ENCODE data around the gene STAT3. TPM values are rescaled to one million over a fixed set of nuclear protein-coding genes. Genes with fewer than 3 reads are reported as not detected.

STAT3 gene
- total and polyA plus RNA-seq, 9 of the 15 experiments (the other 6 are each of a cell fraction or from before 2014, with no cell fraction given): 90.0 to 179 (median 114) TPM

- TF ChIP-seq HDGF (IDR thresholded peaks at IDR 0.05) (no peak), ZNF699 (CRISPR knock-in tag; IDR thresholded peaks at IDR 0.05; ENCODE audit: insufficient replicate concordance) (no peak), ZNF133 (CRISPR knock-in tag; IDR thresholded peaks at IDR 0.05) (no peak), LEF1 (IDR thresholded peaks at IDR 0.05) (no peak), STAT6 (CRISPR knock-in tag; IDR thresholded peaks at IDR 0.05) (no peak), AFF4 (CRISPR knock-in tag; IDR thresholded peaks at IDR 0.05) (no peak), ZNF41 (CRISPR knock-in tag; conservative IDR thresholded peaks at IDR 0.05) (no peak), ZBTB8A (IDR thresholded peaks at IDR 0.05; ENCODE audit: partially characterized antibody) (no peak), TOE1 (IDR thresholded peaks at IDR 0.05; ENCODE audit: borderline replicate concordance) (no peak), TOE1 (CRISPR knock-in tag; IDR thresholded peaks at IDR 0.05; ENCODE audit: borderline replicate concordance, low read depth) (no peak), DLX4 (CRISPR knock-in tag; IDR thresholded peaks at IDR 0.05) (no peak), ZNF143 (CRISPR knock-in tag; IDR thresholded peaks at IDR 0.05) (no peak), TAF1 (IDR thresholded peaks at IDR 0.05; ENCODE audit: control insufficient read depth, extremely low read depth, insufficient read depth, low read length, severe bottlenecking) (peak; percentile 37), CBX2 (IDR thresholded peaks at IDR 0.05; ENCODE audit: insufficient read depth, low read length, poor library complexity, severe bottlenecking) (no peak), ZBTB26 (CRISPR knock-in tag; IDR thresholded peaks at IDR 0.05) (no peak), SAP30 (IDR thresholded peaks at IDR 0.05; ENCODE audit: borderline replicate concordance, insufficient read depth, low read depth, low read length, poor library complexity, severe bottlenecking) (peak; percentile 18), SMARCC2 (IDR thresholded peaks at IDR 0.05; ENCODE audit: low read depth) (no peak), ZNF24 (IDR thresholded peaks at IDR 0.05) (no peak), RCOR1 (IDR thresholded peaks at IDR 0.05; ENCODE audit: borderline replicate concordance in 1 of 2, low read depth in 2 of 2, low read length in 2 of 2) (no peak; a peak in 2 of 4 replicates)
Observed at GRCh38 chr17:42421507-42422338, 33.5 kb upstream of the STAT3 start (continued).
